ENCODE data around the gene CDIPT. TPM values are rescaled to one million over a fixed set of nuclear protein-coding genes. Genes with fewer than 3 reads are reported as not detected.

Gene CDIPT
- total RNA-seq, 1 experiment from 2014 or later: 58.3 TPM

GRCh38 chr16:29812754-29813643 lies 50.0 kb downstream of the CDIPT start:
- Histone ChIP-seq H3K4me3 (replicated peaks in 1 of 2; ENCODE audit: low read depth in 1 of 2, low read length in 2 of 2) (peak overlapping the region; percentile 36 to 66), H2AFZ (ENCODE audit: low read depth, low read length, poor library complexity, severe bottlenecking) (no peak overlapping the region), H3K9me2 (ENCODE audit: insufficient read depth) (no peaks in the 10 kb centered on the region), H3K9ac (ENCODE audit: low read length) (peak overlapping the region; percentile 95), H3K27ac (ENCODE audit: low read depth, low read length) (peak overlapping the region; percentile 90; the same call in 1 of the 2 replicates), H3K4me2 (ENCODE audit: low read length) (peak overlapping the region; percentile 99), H3K27me3 (ENCODE audit: insufficient read depth, low read length) (no peaks in the 10 kb centered on the region), H3K79me2 (ENCODE audit: insufficient read depth, low read length) (peaks cover 40% of the 10 kb centered on the region), H3K4me1 (ENCODE audit: control insufficient read depth in 1 of 2, insufficient read depth in 2 of 2, low read length in 2 of 2) (peaks cover 38 to 78% of the 10 kb centered on the region in 2 experiments), H3K9me3 (ENCODE audit: control insufficient read depth in 1 of 2, insufficient read depth in 1 of 2, low read depth in 1 of 2, low read length in 2 of 2) (no peaks in the 10 kb centered on the region), H3K36me3 (ENCODE audit: control insufficient read depth in 1 of 2, insufficient read depth in 2 of 2, low read length in 2 of 2) (peaks cover 6 to 20% of the 10 kb centered on the region in 2 experiments; a peak in 3 of 4 replicates), H4K20me1 (ENCODE audit: insufficient read depth) (no peaks in the 10 kb centered on the region)
- no TSS peak for BruUV-seq (replicated peaks)
- ChIA-PET CTCF (interaction anchor here (0.6 to 1.4 kb wide), 2 partner anchors 35 to 1203 kb away, joined by 3 to 4 read pairs; no protein-coding TSS in a partner anchor), RAD21 (ENCODE audit: low non-redundant PET in 1 of 2, low total read pairs in 2 of 2, uncharacterized antibody in 2 of 2, unreplicated experiment in 2 of 2) (no interaction called here), POLR2A (no interaction called here)
- intact Hi-C loops (cut with micrococcal nuclease): no loop called here
- TF ChIP-seq ATF3 (IDR thresholded peaks at IDR 0.05) (no peak), TCF7L2 (IDR thresholded peaks at IDR 0.05; ENCODE audit: borderline replicate concordance, extremely low read depth, insufficient read depth, insufficient read length) (no peak), CTCF (IDR thresholded peaks at IDR 0.05 in 2 of 3, conservative IDR thresholded peaks at IDR 0.05 in 1 of 3; ENCODE audit: borderline replicate concordance in 1 of 3, insufficient read depth in 1 of 3, low read depth in 2 of 3, low read length in 2 of 3) (no peak), FOSL1 (IDR thresholded peaks at IDR 0.05; ENCODE audit: low read depth) (no peak), SRF (IDR thresholded peaks at IDR 0.05; ENCODE audit: low read depth) (no peak), ELF1 (IDR thresholded peaks at IDR 0.05; ENCODE audit: borderline replicate concordance, low read depth) (no peak), ZFX (IDR thresholded peaks at IDR 0.05) (no peak), SP1 (IDR thresholded peaks at IDR 0.05; ENCODE audit: low read depth) (no peak), CBX3 (IDR thresholded peaks at IDR 0.05; ENCODE audit: low read depth) (no peak), EZH2 (IDR thresholded peaks at IDR 0.05) (no peak), POLR2AphosphoS5 (IDR thresholded peaks at IDR 0.05; ENCODE audit: low read depth, low read length) (no peak)
- ATAC-seq (no peak), DNase-seq (ENCODE audit: low read depth, low spot score) (no peak)

Data from HCT116 (cell line).